NT2/D1 (cell line): ENCODE results near the gene CMTM6.

Experiments used
- DNase-seq: peaks from one replicate; pipeline ENCODE4 v3.0.0-alpha.2; 2011; ENCODE audit warnings: low read depth, low spot score
- H3K27me3 ChIP-seq: 2 replicates; pipeline ENCODE4 v1.6.0; 2011; ENCODE audit warnings: mild to moderate bottlenecking; ENCODE audit not compliant: insufficient read length, insufficient read depth
- H3K36me3 ChIP-seq: 2 replicates; pipeline ENCODE4 v1.6.1; 2011; ENCODE audit warnings: mild to moderate bottlenecking, low read length, mixed read lengths; ENCODE audit not compliant: insufficient read depth, insufficient read length
- H3K4me1 ChIP-seq: 2 replicates; pipeline ENCODE4 v1.5.1; 2011; ENCODE audit not compliant: insufficient read depth, insufficient read length
- H3K4me3 ChIP-seq: 2 replicates; pipeline ENCODE4 v1.5.1; 2011; ENCODE audit warnings: low read depth; ENCODE audit not compliant: insufficient read length
- H3K9ac ChIP-seq: 2 replicates; pipeline ENCODE4 v1.6.0; 2011; ENCODE audit warnings: low read depth; ENCODE audit not compliant: insufficient read length
- H3K9me3 ChIP-seq: 2 replicates; pipeline ENCODE4 v1.5.1; 2011; ENCODE audit warnings: mild to moderate bottlenecking, low read length; ENCODE audit not compliant: insufficient read depth
- SUZ12 ChIP-seq: IDR thresholded peaks from 2 replicates; pipeline ENCODE4 v1.6.1; 2011; ENCODE audit not compliant: insufficient read length, insufficient read depth; ENCODE audit errors: extremely low read depth
- YY1 ChIP-seq: IDR thresholded peaks from 2 replicates; pipeline ENCODE4 v1.6.1; 2011; ENCODE audit not compliant: insufficient read length, insufficient read depth
- ZNF274 ChIP-seq: IDR thresholded peaks from 2 replicates; pipeline ENCODE4 v1.6.1; 2011; ENCODE audit warnings: mild to moderate bottlenecking, low read depth, low read length

Gene CMTM6

GRCh38 chr3:32510075-32510724 lies 7.5 kb upstream of the CMTM6 start:
- DNase-seq = peak; percentile 58
- no peak overlapping the region for H3K9ac ChIP-seq
- no peaks in the 10 kb centered on the region for H3K4me1 ChIP-seq
- H3K9me3 ChIP-seq = no peaks in the 10 kb centered on the region
- H3K36me3 ChIP-seq = no peaks in the 10 kb centered on the region
- H3K4me3 ChIP-seq = no peak overlapping the region
- H3K27me3 ChIP-seq = no peaks in the 10 kb centered on the region
- no peak for TF ChIP-seq YY1
- no peak for TF ChIP-seq SUZ12
- no peak for TF ChIP-seq ZNF274

DNA sequence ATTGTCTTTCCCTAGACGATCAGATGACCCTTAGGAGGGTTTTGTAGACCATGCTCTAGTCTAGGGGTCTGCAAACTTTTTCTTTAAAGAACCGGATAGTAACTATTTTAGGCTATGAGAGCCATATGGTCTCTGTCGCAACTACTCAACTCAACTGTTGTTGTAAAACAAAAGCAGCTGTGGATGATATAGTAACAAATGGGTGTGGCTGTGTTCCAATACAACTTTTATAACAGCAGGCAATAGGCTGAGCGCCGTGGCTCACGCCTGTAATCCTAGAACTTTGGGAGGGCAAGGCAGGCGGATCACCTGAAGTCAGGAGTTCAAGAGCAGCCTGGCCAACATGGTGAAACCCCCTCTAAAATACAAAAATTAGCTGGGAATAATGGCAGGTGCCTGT lies 6.1 kb upstream of the CMTM6 start:
- no peak overlapping the region for H3K4me3 ChIP-seq
- no peak overlapping the region for H3K9ac ChIP-seq
- no peaks in the 10 kb centered on the region for H3K36me3 ChIP-seq
- no peaks in the 10 kb centered on the region for H3K27me3 ChIP-seq
- TF ChIP-seq ZNF274 (no peak), YY1 (no peak), SUZ12 (no peak)
- DNase-seq = no peak
- H3K4me1 ChIP-seq = no peaks in the 10 kb centered on the region
- H3K9me3 ChIP-seq = no peaks in the 10 kb centered on the region

- Histone ChIP-seq H3K9ac (no peak overlapping the region), H3K9me3 (no peaks in the 10 kb centered on the region), H3K27me3 (no peaks in the 10 kb centered on the region), H3K4me1 (peaks cover 5% of the 10 kb centered on the region), H3K4me3 (no peak overlapping the region), H3K36me3 (no peaks in the 10 kb centered on the region)
- DNase-seq = no peak
- no peak for TF ChIP-seq YY1
- no peak for TF ChIP-seq ZNF274
- no peak for TF ChIP-seq SUZ12
Observed at GRCh38 chr3:32506466-32506865, 3.8 kb upstream of the CMTM6 start.

DNA sequence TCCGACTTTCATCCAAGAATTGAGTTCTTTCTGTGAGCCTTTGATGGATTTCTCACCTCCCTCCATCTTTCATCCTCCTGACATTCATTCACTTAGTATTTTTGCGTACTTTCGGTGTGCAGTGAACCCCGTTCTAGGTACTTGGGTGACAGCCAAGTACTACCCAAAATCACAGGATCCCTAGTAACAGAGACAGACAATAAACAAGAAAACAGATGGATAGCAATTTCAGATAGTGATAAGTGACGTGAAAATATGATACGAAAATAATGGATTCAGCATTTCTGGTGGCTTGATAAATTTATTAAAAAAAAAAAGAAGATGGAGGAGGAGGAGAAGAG lies 264 bp upstream of the CMTM6 start:
- Histone ChIP-seq H3K9ac (peak overlapping the region; percentile 4), H3K36me3 (no peaks in the 10 kb centered on the region), H3K4me1 (peaks cover 8% of the 10 kb centered on the region), H3K4me3 (no peak overlapping the region), H3K9me3 (no peaks in the 10 kb centered on the region), H3K27me3 (no peaks in the 10 kb centered on the region)
- no peak for DNase-seq
- TF ChIP-seq YY1 (no peak), SUZ12 (no peak), ZNF274 (no peak)

DNA sequence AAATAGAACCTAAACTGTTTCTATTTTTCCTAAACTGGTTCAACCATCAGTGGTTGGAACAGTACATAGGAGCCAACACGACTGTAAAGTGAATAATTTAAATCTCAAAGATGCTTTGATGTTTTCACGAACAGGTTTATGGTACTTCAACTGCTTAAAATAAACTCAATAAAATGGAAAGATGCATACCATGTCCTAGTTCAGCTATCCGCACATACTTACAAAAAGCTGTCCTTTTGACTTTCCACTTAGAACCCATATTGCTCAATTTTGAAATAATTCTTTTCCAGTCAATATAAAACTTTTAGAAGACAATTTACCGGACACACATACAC lies 902 bp downstream of the CMTM6 start:
- H3K9me3 ChIP-seq = no peaks in the 10 kb centered on the region
- peak overlapping the region; percentile 87 for H3K9ac ChIP-seq
- TF ChIP-seq ZNF274 (no peak), YY1 (no peak), SUZ12 (no peak)
- DNase-seq = no peak
- peaks cover 8% of the 10 kb centered on the region for H3K4me1 ChIP-seq
- H3K4me3 ChIP-seq = peak overlapping the region; percentile 77
- no peaks in the 10 kb centered on the region for H3K27me3 ChIP-seq
- peaks cover under 1% of the 10 kb centered on the region for H3K36me3 ChIP-seq

GRCh38 chr3:32500880-32501782 lies 1.5 kb downstream of the CMTM6 start:
- TF ChIP-seq YY1 (no peak), SUZ12 (no peak), ZNF274 (no peak)
- Histone ChIP-seq H3K4me1 (peaks cover 8% of the 10 kb centered on the region), H3K9me3 (no peaks in the 10 kb centered on the region), H3K9ac (peak overlapping the region; percentile 87), H3K36me3 (peaks cover 3% of the 10 kb centered on the region), H3K27me3 (no peaks in the 10 kb centered on the region), H3K4me3 (peak overlapping the region; percentile 77)
- DNase-seq = no peak

- Histone ChIP-seq H3K9ac (no peak overlapping the region), H3K9me3 (no peaks in the 10 kb centered on the region), H3K4me1 (peaks cover 8% of the 10 kb centered on the region), H3K4me3 (no peak overlapping the region), H3K27me3 (no peaks in the 10 kb centered on the region), H3K36me3 (peaks cover 3% of the 10 kb centered on the region)
- no peak for DNase-seq
- TF ChIP-seq YY1 = no peak
- TF ChIP-seq SUZ12 = no peak
- TF ChIP-seq ZNF274 = no peak
Observed at GRCh38 chr3:32500231-32500630, 2.4 kb downstream of the CMTM6 start.
